ENCODE data around the gene KIAA1217.

The KIAA1217 gene

GRCh38 chr10:24207781-24208611 lies 942 bp upstream of the KIAA1217 start:
- peak; percentile 13 for DNase-seq

- DNase-seq, result peak; percentile 68
Measured at GRCh38 chr10:24209432-24209771, 464 bp downstream of the KIAA1217 start.

GRCh38 chr10:24209946-24210491 lies 1.1 kb downstream of the KIAA1217 start:
- DNase-seq, result peak; percentile 74

- DNase-seq, result no peak
Measured at GRCh38 chr10:24210501-24210900, 1.6 kb downstream of the KIAA1217 start.

GRCh38 chr10:24213266-24213665 lies 4.3 kb downstream of the KIAA1217 start:
- DNase-seq, result no peak

GRCh38 chr10:24213881-24214280 lies 4.9 kb downstream of the KIAA1217 start:
- DNase-seq, result no peak

GRCh38 chr10:24214762-24215161 lies 5.8 kb downstream of the KIAA1217 start:
- DNase-seq, result no peak

GRCh38 chr10:24215196-24215595 lies 6.3 kb downstream of the KIAA1217 start:
- no peak for DNase-seq

GRCh38 chr10:24215603-24216002 lies 6.7 kb downstream of the KIAA1217 start:
- DNase-seq, result no peak

GRCh38 chr10:24219963-24220362 lies 11.0 kb downstream of the KIAA1217 start:
- DNase-seq, result no peak

- DNase-seq, result no peak
Measured at GRCh38 chr10:24223341-24223740, 14.4 kb downstream of the KIAA1217 start.

- DNase-seq, result no peak
Measured at GRCh38 chr10:24223953-24224352, 15.0 kb downstream of the KIAA1217 start.

GRCh38 chr10:24228642-24229041 lies 19.7 kb downstream of the KIAA1217 start:
- no peak for DNase-seq

- DNase-seq, result no peak
Measured at GRCh38 chr10:24229909-24230308, 21.0 kb downstream of the KIAA1217 start.

- no peak for DNase-seq
Measured at GRCh38 chr10:24231200-24231599, 22.3 kb downstream of the KIAA1217 start.

- no peak for DNase-seq
Measured at GRCh38 chr10:24234784-24235183, 25.8 kb downstream of the KIAA1217 start.

GRCh38 chr10:24235471-24235870 lies 26.5 kb downstream of the KIAA1217 start:
- DNase-seq, result no peak

- DNase-seq, result no peak
Measured at GRCh38 chr10:24237801-24238395, 29.0 kb downstream of the KIAA1217 start.

GRCh38 chr10:24238519-24239247 lies 29.7 kb downstream of the KIAA1217 start:
- DNase-seq, result no peak

GRCh38 chr10:24239289-24240040 lies 30.5 kb downstream of the KIAA1217 start:
- no peak for DNase-seq

GRCh38 chr10:24240041-24240751 lies 31.3 kb downstream of the KIAA1217 start:
- peak; percentile 31 for DNase-seq

- no peak for DNase-seq
Measured at GRCh38 chr10:24241536-24242040, 32.6 kb downstream of the KIAA1217 start.
